ENCODE measurements around the gene BPIFB4. TPM values are rescaled to one million over a fixed set of nuclear protein-coding genes. Genes with fewer than 3 reads are reported as not detected.
"Not testable (repeated sequence)": the region's sequence is repeated elsewhere in the genome, so short reads cannot be mapped to it uniquely, and the experiment has no call there.

The BPIFB4 gene
- total RNA-seq, 1 donor from 2014 or later = not detected

DNA sequence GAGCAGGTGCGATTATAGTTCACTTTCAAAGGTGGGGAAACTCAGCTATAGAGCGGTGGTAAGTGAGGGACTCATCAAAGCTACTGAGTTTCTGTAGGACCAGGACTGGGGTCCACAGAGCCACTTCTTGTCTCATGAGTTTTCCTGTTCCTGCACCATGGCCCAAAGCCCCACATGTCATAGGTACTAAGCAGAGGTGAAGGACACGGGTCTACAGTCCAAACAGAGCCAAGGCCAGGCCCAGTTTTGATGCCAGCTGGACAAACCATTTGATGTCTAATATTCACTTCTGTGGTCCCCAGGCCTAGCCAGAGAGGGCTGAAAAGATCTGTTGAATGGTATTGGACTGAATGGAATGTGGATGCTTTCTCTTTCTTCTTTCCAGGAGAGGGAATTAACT lies 37.0 kb upstream of the BPIFB4 start:
- H3K27me3 Mint-ChIP-seq (ENCODE audit: low read depth) = peaks cover 17% of the 10 kb centered on the region
- no peak overlapping the region for H3K27ac Mint-ChIP-seq (ENCODE audit: unreplicated experiment)
- TF ChIP-seq, protein P1, sequence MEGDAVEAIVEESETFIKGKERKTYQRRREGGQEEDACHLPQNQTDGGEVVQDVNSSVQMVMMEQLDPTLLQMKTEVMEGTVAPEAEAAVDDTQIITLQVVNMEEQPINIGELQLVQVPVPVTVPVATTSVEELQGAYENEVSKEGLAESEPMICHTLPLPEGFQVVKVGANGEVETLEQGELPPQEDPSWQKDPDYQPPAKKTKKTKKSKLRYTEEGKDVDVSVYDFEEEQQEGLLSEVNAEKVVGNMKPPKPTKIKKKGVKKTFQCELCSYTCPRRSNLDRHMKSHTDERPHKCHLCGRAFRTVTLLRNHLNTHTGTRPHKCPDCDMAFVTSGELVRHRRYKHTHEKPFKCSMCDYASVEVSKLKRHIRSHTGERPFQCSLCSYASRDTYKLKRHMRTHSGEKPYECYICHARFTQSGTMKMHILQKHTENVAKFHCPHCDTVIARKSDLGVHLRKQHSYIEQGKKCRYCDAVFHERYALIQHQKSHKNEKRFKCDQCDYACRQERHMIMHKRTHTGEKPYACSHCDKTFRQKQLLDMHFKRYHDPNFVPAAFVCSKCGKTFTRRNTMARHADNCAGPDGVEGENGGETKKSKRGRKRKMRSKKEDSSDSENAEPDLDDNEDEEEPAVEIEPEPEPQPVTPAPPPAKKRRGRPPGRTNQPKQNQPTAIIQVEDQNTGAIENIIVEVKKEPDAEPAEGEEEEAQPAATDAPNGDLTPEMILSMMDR (conservative IDR thresholded peaks at IDR 0.05) = no peak
- H3K9me3 Mint-ChIP-seq = peaks cover 25% of the 10 kb centered on the region
- H3K36me3 Mint-ChIP-seq (ENCODE audit: low read depth) = peaks cover 6% of the 10 kb centered on the region
- H3K4me3 Mint-ChIP-seq = no peak overlapping the region
- DNase-seq (ENCODE audit: low read depth, low spot score) = no peak
- peaks cover 4% of the 10 kb centered on the region for H3K4me1 Mint-ChIP-seq

- Mint-ChIP-seq H3K4me1 (peaks cover 4% of the 10 kb centered on the region), H3K4me3 (no peak overlapping the region), H3K36me3 (ENCODE audit: low read depth) (peaks cover 6% of the 10 kb centered on the region), H3K27me3 (ENCODE audit: low read depth) (peaks cover 11% of the 10 kb centered on the region), H3K27ac (ENCODE audit: unreplicated experiment) (no peak overlapping the region), H3K9me3 (peaks cover 21% of the 10 kb centered on the region)
- TF ChIP-seq, protein P1 (conservative IDR thresholded peaks at IDR 0.05) = no peak
- DNase-seq (ENCODE audit: low read depth, low spot score) = no peak
Measured at GRCh38 chr20:33042983-33043730, 36.3 kb upstream of the BPIFB4 start.

- Mint-ChIP-seq H3K9me3 (peaks cover 18% of the 10 kb centered on the region), H3K4me1 (peaks cover 4% of the 10 kb centered on the region), H3K27me3 (ENCODE audit: low read depth) (peaks cover 5% of the 10 kb centered on the region), H3K4me3 (no peak overlapping the region), H3K36me3 (ENCODE audit: low read depth) (peaks cover 6% of the 10 kb centered on the region), H3K27ac (ENCODE audit: unreplicated experiment) (no peak overlapping the region)
- TF ChIP-seq, protein P1 (conservative IDR thresholded peaks at IDR 0.05) = no peak
- DNase-seq (ENCODE audit: low read depth, low spot score) = no peak
Measured at GRCh38 chr20:33043731-33044181, 35.7 kb upstream of the BPIFB4 start.

GRCh38 chr20:33045129-33045721 lies 34.2 kb upstream of the BPIFB4 start:
- not testable (repeated sequence) for H3K27me3 Mint-ChIP-seq (ENCODE audit: low read depth); H3K4me1 Mint-ChIP-seq; DNase-seq (ENCODE audit: low read depth, low spot score); H3K4me3 Mint-ChIP-seq; H3K36me3 Mint-ChIP-seq (ENCODE audit: low read depth); H3K27ac Mint-ChIP-seq (ENCODE audit: unreplicated experiment)
- H3K9me3 Mint-ChIP-seq = peaks cover 18% of the 10 kb centered on the region

GRCh38 chr20:33046412-33046811 lies 33.0 kb upstream of the BPIFB4 start:
- TF ChIP-seq, protein P1 (conservative IDR thresholded peaks at IDR 0.05) = no peak
- peaks cover 6% of the 10 kb centered on the region for H3K36me3 Mint-ChIP-seq (ENCODE audit: low read depth)
- DNase-seq (ENCODE audit: low read depth, low spot score) = no peak
- no peaks in the 10 kb centered on the region for H3K27me3 Mint-ChIP-seq (ENCODE audit: low read depth)
- H3K4me3 Mint-ChIP-seq = no peak overlapping the region
- no peak overlapping the region for H3K27ac Mint-ChIP-seq (ENCODE audit: unreplicated experiment)
- H3K4me1 Mint-ChIP-seq = peaks cover 18% of the 10 kb centered on the region
- H3K9me3 Mint-ChIP-seq = peaks cover 20% of the 10 kb centered on the region

- Mint-ChIP-seq H3K4me1 (peaks cover 35% of the 10 kb centered on the region), H3K36me3 (ENCODE audit: low read depth) (no peaks in the 10 kb centered on the region)
Measured at GRCh38 chr20:33051333-33051732, 28.1 kb upstream of the BPIFB4 start.

More at GRCh38 chr20:33051333-33051732, 28.1 kb upstream of the BPIFB4 start:
- Mint-ChIP-seq H3K27ac (ENCODE audit: unreplicated experiment) (peak overlapping the region; percentile 46), H3K4me3 (no peak overlapping the region), H3K9me3 (peaks cover 7% of the 10 kb centered on the region), H3K27me3 (ENCODE audit: low read depth) (no peaks in the 10 kb centered on the region)
- peak; percentile 31 for DNase-seq (ENCODE audit: low read depth, low spot score)
- TF ChIP-seq, protein P1 (conservative IDR thresholded peaks at IDR 0.05) = no peak

Measured in neural crest cell (in vitro differentiated cells).